OCI-LY7 (cell line): ENCODE data around the gene ANKRD39.

ENCODE experiments used
- EZH2phosphoT487 ChIP-seq: fragments of 200-600 bp; sonication (generic); IDR thresholded peaks from 2 replicates; pipeline ENCODE4 v1.6.1; 2018; ENCODE audit warnings: low read depth, borderline replicate concordance, mild to moderate bottlenecking, mixed run types, antibody characterized with exemption, low read length, moderate library complexity, mixed read lengths
- TF ChIP-seq, protein P1 (sequence below): fragments of 200-600 bp; sonication (generic); conservative IDR thresholded peaks from 2 replicates; pipeline ENCODE4 v1.5.1; 2014; ENCODE audit warnings: mild to moderate bottlenecking, antibody characterized with exemption, low read length, moderate library complexity, mixed read lengths

GRCh38 chr2:96877631-96878092 lies 19.8 kb upstream of the ANKRD39 start:
- TF ChIP-seq, protein P1, sequence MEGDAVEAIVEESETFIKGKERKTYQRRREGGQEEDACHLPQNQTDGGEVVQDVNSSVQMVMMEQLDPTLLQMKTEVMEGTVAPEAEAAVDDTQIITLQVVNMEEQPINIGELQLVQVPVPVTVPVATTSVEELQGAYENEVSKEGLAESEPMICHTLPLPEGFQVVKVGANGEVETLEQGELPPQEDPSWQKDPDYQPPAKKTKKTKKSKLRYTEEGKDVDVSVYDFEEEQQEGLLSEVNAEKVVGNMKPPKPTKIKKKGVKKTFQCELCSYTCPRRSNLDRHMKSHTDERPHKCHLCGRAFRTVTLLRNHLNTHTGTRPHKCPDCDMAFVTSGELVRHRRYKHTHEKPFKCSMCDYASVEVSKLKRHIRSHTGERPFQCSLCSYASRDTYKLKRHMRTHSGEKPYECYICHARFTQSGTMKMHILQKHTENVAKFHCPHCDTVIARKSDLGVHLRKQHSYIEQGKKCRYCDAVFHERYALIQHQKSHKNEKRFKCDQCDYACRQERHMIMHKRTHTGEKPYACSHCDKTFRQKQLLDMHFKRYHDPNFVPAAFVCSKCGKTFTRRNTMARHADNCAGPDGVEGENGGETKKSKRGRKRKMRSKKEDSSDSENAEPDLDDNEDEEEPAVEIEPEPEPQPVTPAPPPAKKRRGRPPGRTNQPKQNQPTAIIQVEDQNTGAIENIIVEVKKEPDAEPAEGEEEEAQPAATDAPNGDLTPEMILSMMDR, result no peak
- no peak for TF ChIP-seq EZH2phosphoT487
